ENCODE measurements around the gene SERPINA1. TPM values are rescaled to one million over a fixed set of nuclear protein-coding genes. Genes with fewer than 3 reads are reported as not detected.
A peak's percentile ranks its signal among the peaks of the same experiment; 100 is the strongest.
"Not testable (repeated sequence)": the region's sequence is repeated elsewhere in the genome, so short reads cannot be mapped to it uniquely, and the experiment has no call there.

The SERPINA1 gene
- total and polyA plus RNA-seq, 4 donors, result 120 to 1,798 (median 1,122) TPM

GRCh38 chr14:94355191-94355794 is 33.1 kb downstream of the SERPINA1 start:
- peaks cover 0 to 5% (median 0%) of the 10 kb centered on the region in 3 donors for H3K27me3 ChIP-seq (ENCODE audit: control insufficient read depth in 3 of 3, insufficient read depth in 3 of 3, low read length in 2 of 3)
- TF ChIP-seq, protein P1, sequence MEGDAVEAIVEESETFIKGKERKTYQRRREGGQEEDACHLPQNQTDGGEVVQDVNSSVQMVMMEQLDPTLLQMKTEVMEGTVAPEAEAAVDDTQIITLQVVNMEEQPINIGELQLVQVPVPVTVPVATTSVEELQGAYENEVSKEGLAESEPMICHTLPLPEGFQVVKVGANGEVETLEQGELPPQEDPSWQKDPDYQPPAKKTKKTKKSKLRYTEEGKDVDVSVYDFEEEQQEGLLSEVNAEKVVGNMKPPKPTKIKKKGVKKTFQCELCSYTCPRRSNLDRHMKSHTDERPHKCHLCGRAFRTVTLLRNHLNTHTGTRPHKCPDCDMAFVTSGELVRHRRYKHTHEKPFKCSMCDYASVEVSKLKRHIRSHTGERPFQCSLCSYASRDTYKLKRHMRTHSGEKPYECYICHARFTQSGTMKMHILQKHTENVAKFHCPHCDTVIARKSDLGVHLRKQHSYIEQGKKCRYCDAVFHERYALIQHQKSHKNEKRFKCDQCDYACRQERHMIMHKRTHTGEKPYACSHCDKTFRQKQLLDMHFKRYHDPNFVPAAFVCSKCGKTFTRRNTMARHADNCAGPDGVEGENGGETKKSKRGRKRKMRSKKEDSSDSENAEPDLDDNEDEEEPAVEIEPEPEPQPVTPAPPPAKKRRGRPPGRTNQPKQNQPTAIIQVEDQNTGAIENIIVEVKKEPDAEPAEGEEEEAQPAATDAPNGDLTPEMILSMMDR (IDR thresholded peaks at IDR 0.05; ENCODE audit: control extremely low read depth, extremely low read depth), result peak; percentile 30
- no peaks in the 10 kb centered on the region for H3K36me3 ChIP-seq (ENCODE audit: control insufficient read depth in 4 of 4, insufficient read depth in 4 of 4, low read length in 4 of 4)
- ATAC-seq (ENCODE audit: insufficient read depth, low FRiP score) (no peak), DNase-seq (peak in 2 of 3 donors; percentile 11 to 38)
- H3K9ac ChIP-seq (ENCODE audit: insufficient read depth in 1 of 2, low read length in 2 of 2), result no peak overlapping the region
- no peaks in the 10 kb centered on the region for H3K9me3 ChIP-seq (ENCODE audit: control insufficient read depth in 4 of 4, insufficient read depth in 3 of 4, low read length in 3 of 4)
- 17 to 26% methylated on average over 15 of the region's 15 CpGs for WGBS, 2 donors
- H3K27ac ChIP-seq (ENCODE audit: low read depth in 1 of 2, low read length in 1 of 2), result no peak overlapping the region
- no peaks in the 10 kb centered on the region for H3K4me1 ChIP-seq (ENCODE audit: control insufficient read depth in 5 of 5, insufficient read depth in 5 of 5, low read length in 5 of 5)
- no peak overlapping the region for H3K4me3 ChIP-seq

GRCh38 chr14:94354638-94355185 is 33.7 kb downstream of the SERPINA1 start:
- no peaks in the 10 kb centered on the region for H3K4me1 ChIP-seq (ENCODE audit: control insufficient read depth in 5 of 5, insufficient read depth in 5 of 5, low read length in 5 of 5)
- H3K27me3 ChIP-seq (ENCODE audit: control insufficient read depth in 3 of 3, insufficient read depth in 3 of 3, low read length in 2 of 3), result peaks cover 0 to 5% (median 0%) of the 10 kb centered on the region in 3 donors
- TF ChIP-seq, protein P1 (IDR thresholded peaks at IDR 0.05; ENCODE audit: control extremely low read depth, extremely low read depth), result no peak
- H3K9me3 ChIP-seq (ENCODE audit: control insufficient read depth in 4 of 4, insufficient read depth in 3 of 4, low read length in 3 of 4), result no peaks in the 10 kb centered on the region
- no peak overlapping the region for H3K27ac ChIP-seq (ENCODE audit: low read depth in 1 of 2, low read length in 1 of 2)
- H3K36me3 ChIP-seq (ENCODE audit: control insufficient read depth in 4 of 4, insufficient read depth in 4 of 4, low read length in 4 of 4), result no peaks in the 10 kb centered on the region
- 95 to 97% methylated on average over 3 of the region's 3 CpGs for WGBS, 2 donors
- H3K9ac ChIP-seq (ENCODE audit: insufficient read depth in 1 of 2, low read length in 2 of 2), result no peak overlapping the region
- H3K4me3 ChIP-seq, result no peak overlapping the region
- no peak for DNase-seq
- ATAC-seq (ENCODE audit: insufficient read depth, low FRiP score), result no peak

- not testable (repeated sequence) for DNase-seq; H3K9me3 ChIP-seq (ENCODE audit: control insufficient read depth in 4 of 4, insufficient read depth in 3 of 4, low read length in 3 of 4); H3K27me3 ChIP-seq (ENCODE audit: control insufficient read depth in 3 of 3, insufficient read depth in 3 of 3, low read length in 2 of 3); H3K4me1 ChIP-seq (ENCODE audit: control insufficient read depth in 5 of 5, insufficient read depth in 5 of 5, low read length in 5 of 5); ATAC-seq (ENCODE audit: insufficient read depth, low FRiP score); H3K9ac ChIP-seq (ENCODE audit: insufficient read depth in 1 of 2, low read length in 2 of 2); H3K36me3 ChIP-seq (ENCODE audit: control insufficient read depth in 4 of 4, insufficient read depth in 4 of 4, low read length in 4 of 4); H3K27ac ChIP-seq (ENCODE audit: low read depth in 1 of 2, low read length in 1 of 2); H3K4me3 ChIP-seq
- WGBS, 2 donors, result 94% methylated on average over 8 of the region's 8 CpGs
Observed at GRCh38 chr14:94354190-94354589, 34.2 kb downstream of the SERPINA1 start.

GRCh38 chr14:94349276-94349675 is 39.1 kb downstream of the SERPINA1 start:
- Histone ChIP-seq H3K4me1 (ENCODE audit: control insufficient read depth in 5 of 5, insufficient read depth in 5 of 5, low read length in 5 of 5) (no peaks in the 10 kb centered on the region), H3K27me3 (ENCODE audit: control insufficient read depth in 3 of 3, insufficient read depth in 3 of 3, low read length in 2 of 3) (no peaks in the 10 kb centered on the region), H3K27ac (ENCODE audit: low read depth in 1 of 2, low read length in 1 of 2) (no peak overlapping the region), H3K36me3 (ENCODE audit: control insufficient read depth in 4 of 4, insufficient read depth in 4 of 4, low read length in 4 of 4) (no peaks in the 10 kb centered on the region), H3K9me3 (ENCODE audit: control insufficient read depth in 4 of 4, insufficient read depth in 3 of 4, low read length in 3 of 4) (no peaks in the 10 kb centered on the region), H3K9ac (ENCODE audit: insufficient read depth in 1 of 2, low read length in 2 of 2) (no peak overlapping the region), H3K4me3 (no peak overlapping the region)
- DNase-seq, result no peak
- no peak for ATAC-seq (ENCODE audit: insufficient read depth, low FRiP score)
- TF ChIP-seq, protein P1 (IDR thresholded peaks at IDR 0.05; ENCODE audit: control extremely low read depth, extremely low read depth), result no peak
- 77 to 85% methylated on average over 7 of the region's 7 CpGs for WGBS, 2 donors
